SK-N-MC (cell line): Measurements from ENCODE around the gene SNX18.

Experiments used
- DNase-seq: peaks from one replicate; pipeline ENCODE4 v3.0.0-alpha.2; 2011; ENCODE audit warnings: low read depth, low spot score
- H3K27ac ChIP-seq: fragments of 200-600 bp; sonication (generic); 2 replicates; pipeline ENCODE4 v1.5.1; 2016; ENCODE audit warnings: mixed run types
- H3K36me3 ChIP-seq: fragments of 200-600 bp; sonication (generic); 2 replicates; pipeline ENCODE4 v1.6.1; 2017; ENCODE audit warnings: antibody characterized with exemption, low read length, mixed read lengths; ENCODE audit not compliant: insufficient read depth
- H3K4me3 ChIP-seq: fragments of 200-600 bp; sonication (generic); 2 replicates; pipeline ENCODE4 v1.5.1; 2016
- H3K9ac ChIP-seq: fragments of 200-600 bp; sonication (generic); 2 replicates; pipeline ENCODE4 v1.8.0; 2017; ENCODE audit warnings: mixed run types, mixed read lengths; ENCODE audit not compliant: insufficient read length
- H3K9me3 ChIP-seq: fragments of 200-600 bp; sonication (generic); 2 replicates; pipeline ENCODE4 v1.6.1; 2017; ENCODE audit warnings: low read depth, mild to moderate bottlenecking, antibody characterized with exemption, low read length, moderate library complexity, mixed read lengths
- EZH2 ChIP-seq: fragments of 200-600 bp; sonication (generic); IDR thresholded peaks from one replicate; pipeline ENCODE4 v1.6.1; 2017; ENCODE audit warnings: antibody characterized with exemption
- FOXP2 ChIP-seq: optimal IDR thresholded peaks from 2 replicates; pipeline ENCODE3; 2011; ENCODE audit warnings: mild to moderate bottlenecking, moderate library complexity; ENCODE audit not compliant: insufficient read depth; ENCODE audit errors: extremely low read length, control extremely low read depth
- POLR2AphosphoS5 ChIP-seq: IDR thresholded peaks from 2 replicates; pipeline ENCODE4 v1.6.1; 2012; ENCODE audit warnings: mild to moderate bottlenecking, low read depth, low read length, borderline replicate concordance

Gene SNX18

DNA sequence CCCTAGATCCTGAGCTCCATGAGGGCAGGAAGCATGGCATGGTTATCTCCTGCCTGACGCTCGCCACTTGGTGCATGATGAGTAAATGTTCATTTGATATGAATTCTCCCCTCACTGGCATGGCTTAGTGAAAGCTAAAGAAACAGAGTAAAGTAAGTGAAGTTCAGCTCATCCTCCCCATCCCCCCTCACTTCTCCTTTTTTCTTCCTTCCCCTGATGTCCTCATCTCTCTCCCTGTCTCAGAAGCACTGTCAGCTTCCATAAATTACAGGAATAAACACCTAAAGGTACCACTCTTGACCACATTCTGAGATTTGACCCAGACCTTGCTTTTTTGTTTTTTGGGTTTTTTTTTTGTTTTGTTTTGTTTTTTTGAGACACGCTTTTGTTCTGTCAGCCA is 73.3 kb downstream of the SNX18 start:
- TF ChIP-seq EZH2, result no peak
- no peak for TF ChIP-seq POLR2AphosphoS5
- TF ChIP-seq FOXP2, result no peak
- H3K27ac ChIP-seq, result no peak overlapping the region
- no peaks in the 10 kb centered on the region for H3K36me3 ChIP-seq
- no peak for DNase-seq
- no peak overlapping the region for H3K4me3 ChIP-seq
- no peaks in the 10 kb centered on the region for H3K9me3 ChIP-seq
- no peak overlapping the region for H3K9ac ChIP-seq

DNA sequence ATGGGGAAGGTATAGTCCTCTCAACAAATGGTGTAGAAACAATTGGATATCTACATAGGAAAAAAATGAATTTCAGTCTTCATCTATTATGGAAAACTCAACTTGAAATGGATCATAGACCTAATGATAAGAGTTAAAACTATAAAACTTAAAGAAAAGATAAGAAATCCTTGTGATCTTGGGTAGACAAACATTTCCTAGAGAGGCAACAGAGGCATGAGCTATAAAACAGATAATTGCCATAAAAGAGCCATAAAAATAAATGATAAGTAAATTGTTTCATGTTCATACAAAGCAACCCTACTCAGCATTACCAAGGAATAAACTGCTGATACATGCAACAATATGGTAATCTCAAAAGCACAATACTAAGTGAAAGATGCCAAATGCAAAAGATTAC is 76.2 kb downstream of the SNX18 start:
- DNase-seq, result no peak
- H3K9ac ChIP-seq, result no peak overlapping the region
- H3K4me3 ChIP-seq, result no peak overlapping the region
- H3K36me3 ChIP-seq, result no peaks in the 10 kb centered on the region
- H3K27ac ChIP-seq, result no peak overlapping the region
- no peaks in the 10 kb centered on the region for H3K9me3 ChIP-seq
- TF ChIP-seq POLR2AphosphoS5, result no peak
- TF ChIP-seq FOXP2, result no peak
- TF ChIP-seq EZH2, result no peak

DNA sequence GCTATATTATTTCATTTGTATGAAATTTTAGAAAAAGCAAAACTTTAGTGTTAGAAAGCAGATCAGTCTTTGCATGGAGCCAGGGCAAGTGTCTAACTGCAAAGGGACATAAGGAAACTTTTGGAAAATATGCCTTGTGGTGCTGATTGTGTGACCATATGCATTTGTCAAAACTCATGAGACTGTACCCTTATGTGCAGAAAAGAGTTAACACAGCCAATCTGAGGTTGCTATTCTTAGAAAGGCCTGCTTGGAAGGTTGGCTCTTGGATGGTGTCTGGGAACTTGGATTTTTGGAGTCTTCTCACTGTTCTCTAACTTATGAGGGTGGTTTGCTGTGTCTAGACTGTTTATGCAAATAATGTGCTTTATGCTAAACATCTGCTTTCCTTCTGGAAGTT is 76.6 kb downstream of the SNX18 start:
- TF ChIP-seq EZH2 (no peak), POLR2AphosphoS5 (no peak), FOXP2 (no peak)
- Histone ChIP-seq H3K27ac (no peak overlapping the region), H3K9ac (no peak overlapping the region), H3K9me3 (no peaks in the 10 kb centered on the region), H3K4me3 (no peak overlapping the region), H3K36me3 (no peaks in the 10 kb centered on the region)
- DNase-seq, result no peak

DNA sequence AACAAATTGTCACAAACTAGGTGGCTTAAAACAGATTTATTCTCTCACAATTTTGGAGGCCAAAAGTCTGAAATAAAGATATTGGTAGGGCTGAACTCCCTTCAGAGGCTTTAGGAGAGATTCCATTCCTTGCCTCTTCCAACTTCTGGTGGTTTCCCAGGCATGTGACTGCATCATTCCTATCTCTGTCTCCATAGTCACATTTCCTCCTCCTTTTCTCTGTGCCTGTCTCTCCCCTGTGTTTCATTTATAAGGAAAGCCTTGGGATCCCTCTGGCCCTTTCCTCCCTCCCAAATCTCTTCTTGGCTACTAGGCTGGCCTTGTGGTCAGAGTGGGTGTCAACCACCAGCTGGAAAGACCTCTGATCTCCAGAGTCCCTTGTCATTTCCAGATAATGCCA is 78.2 kb downstream of the SNX18 start:
- H3K9me3 ChIP-seq, result no peaks in the 10 kb centered on the region
- TF ChIP-seq EZH2, result no peak
- TF ChIP-seq POLR2AphosphoS5, result no peak
- TF ChIP-seq FOXP2, result no peak

More for the DNA sequence above, 78.2 kb downstream of the SNX18 start:
- Histone ChIP-seq H3K4me3 (no peak overlapping the region), H3K9ac (no peak overlapping the region), H3K36me3 (no peaks in the 10 kb centered on the region), H3K27ac (no peak overlapping the region)
- no peak for DNase-seq
